PFSK-1 (cell line): Measurements from ENCODE around the gene MAGI1.

Experiments
- POLR2AphosphoS5 ChIP-seq: IDR thresholded peaks from 2 replicates; pipeline ENCODE4 v1.6.1; 2012; ENCODE audit warnings: low read depth, mild to moderate bottlenecking, control low read depth, low read length, moderate library complexity
- REST ChIP-seq, 2 experiments: IDR thresholded peaks; 2 replicates each; pipeline versions ENCODE4 v1.6.1 to v1.8.0; 2011 to 2012; ENCODE audit warnings: low read depth in 2 of 2, low read length in 2 of 2, control low read depth in 1 of 2, inconsistent platforms in 1 of 2, mild to moderate bottlenecking in 1 of 2, moderate library complexity in 1 of 2; ENCODE audit not compliant: insufficient read depth in 1 of 2

GRCh38 chr3:65856907-65857306 is 181.8 kb downstream of the MAGI1 start:
- TF ChIP-seq REST (IDR thresholded peaks at IDR 0.05; ENCODE audit: insufficient read depth in 1 of 2, low read depth in 2 of 2, low read length in 2 of 2) (no peak), POLR2AphosphoS5 (no peak)
